A673 (cell line): Measurements from ENCODE around the gene ASPRV1.

Experiments used
- CTCF ChIP-seq: fragments of 300-800, 200-600 bp; sonication (generic); conservative IDR thresholded peaks from 2 replicates; pipeline ENCODE4 v1.5.1; 2017; ENCODE audit warnings: low read depth, mild to moderate bottlenecking, antibody characterized with exemption, low read length, moderate library complexity, mixed read lengths
- EZH2 ChIP-seq: fragments of 200-600 bp; sonication (generic); IDR thresholded peaks from 2 replicates; pipeline ENCODE4 v1.6.1; 2017; ENCODE audit warnings: borderline replicate concordance, low read depth, mild to moderate bottlenecking, mixed read lengths, antibody characterized with exemption, low read length; ENCODE audit not compliant: poor library complexity, severe bottlenecking

GRCh38 chr2:69937968-69938367 lies 23.5 kb downstream of the ASPRV1 start:
- no peak for TF ChIP-seq CTCF
- no peak for TF ChIP-seq EZH2
